HG03025 (cell line): ENCODE measurements around the gene CPS1.

Experiments
- ATAC-seq: cut with Tn5 transposase; IDR thresholded peaks from one replicate; pipeline ENCODE4 v1.9.1; 2021; ENCODE audit warnings: mild to moderate bottlenecking, moderate library complexity; ENCODE audit not compliant: unreplicated experiment, low FRiP score

Gene CPS1

DNA sequence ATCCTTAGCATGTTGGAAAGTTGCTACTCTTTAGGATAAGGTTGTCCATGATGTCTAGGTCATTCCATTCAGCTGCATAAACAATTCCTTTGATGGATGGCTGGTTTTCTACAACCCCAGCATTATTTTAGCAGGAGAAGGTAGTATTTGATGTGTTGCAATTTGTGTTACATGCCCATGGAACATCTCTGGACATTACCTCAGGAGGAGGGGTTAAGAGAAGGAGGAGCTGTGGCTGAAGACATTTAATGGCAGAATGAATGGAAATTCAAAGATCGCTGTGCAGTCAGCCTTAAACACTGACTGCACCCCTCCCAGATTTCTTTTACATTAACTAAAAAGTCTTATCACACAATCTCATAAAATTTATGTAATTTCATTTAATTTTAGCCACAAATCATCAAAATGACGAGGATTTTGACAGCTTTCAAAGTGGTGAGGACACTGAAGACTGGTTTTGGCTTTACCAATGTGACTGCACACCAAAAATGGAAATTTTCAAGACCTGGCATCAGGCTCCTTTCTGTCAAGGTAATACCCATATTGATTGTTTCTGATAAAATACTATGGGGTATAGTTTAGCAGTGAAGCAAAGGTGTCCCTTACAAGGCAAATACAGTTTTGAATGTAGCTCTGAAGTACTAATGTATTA, at the start of gene CPS1:
Gene CPS1 (plus strand): TSS at position 271 of the 652 bp plus-strand sequence. CDS start 135 bp downstream, at position 406.
- ATAC-seq = no peak

DNA sequence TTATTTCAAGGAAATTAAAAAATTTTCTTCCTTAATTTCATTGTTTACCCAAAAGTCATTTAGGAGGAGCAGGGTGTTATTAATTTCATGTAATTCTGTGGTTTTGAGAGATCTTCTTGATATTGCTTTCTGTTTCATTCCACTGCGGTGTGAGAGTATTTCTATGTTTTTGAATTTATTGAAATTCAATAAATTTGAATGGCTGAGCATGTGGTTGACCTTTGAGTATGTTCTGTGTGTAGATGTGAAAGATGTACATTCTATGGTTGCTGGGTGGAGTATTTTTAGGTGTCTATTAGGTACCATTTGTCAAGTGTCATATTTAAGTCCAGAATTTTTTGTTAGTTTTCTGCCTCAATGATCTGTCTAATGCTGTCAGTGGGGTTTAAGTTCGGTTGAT, 40.5 kb upstream of the CPS1 start:
- no peak for ATAC-seq

DNA sequence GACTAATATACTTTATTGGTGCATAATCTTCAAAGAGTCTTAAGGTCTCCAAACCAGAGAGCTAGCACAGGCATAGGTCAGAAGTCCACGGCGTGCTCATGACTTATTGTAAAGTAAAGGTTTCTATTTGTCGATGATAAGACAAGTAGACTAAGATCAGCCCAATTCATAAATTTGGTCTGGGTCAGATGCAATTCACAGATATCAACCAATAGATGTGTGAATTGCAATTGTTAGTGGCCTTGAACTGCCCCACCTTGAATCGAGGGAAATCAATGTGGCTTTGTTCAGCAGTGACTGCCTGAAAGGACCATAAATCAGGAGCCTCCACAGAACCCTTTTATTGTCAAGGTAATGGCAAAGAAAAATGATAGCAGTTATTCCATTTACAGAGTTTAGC, 39.1 kb upstream of the CPS1 start:
- ATAC-seq = no peak

DNA sequence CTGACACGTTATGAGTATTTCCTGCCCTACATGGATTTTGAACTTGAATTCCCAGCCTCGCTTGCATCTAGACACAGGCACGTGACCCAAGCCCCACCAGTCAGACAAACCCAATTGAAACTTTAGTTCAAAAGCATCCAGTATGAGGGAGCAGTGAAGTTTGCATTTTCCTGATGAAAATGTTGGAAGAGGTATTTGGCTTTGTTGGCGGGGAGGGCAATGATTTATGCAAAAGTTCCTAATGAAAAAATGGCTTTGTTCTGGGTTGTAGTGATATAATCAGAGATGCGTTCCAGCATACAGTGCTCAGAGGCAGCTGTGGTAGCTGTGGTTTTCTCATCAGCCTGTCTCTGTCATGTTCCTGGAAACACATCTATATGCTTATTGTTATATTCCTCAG, 36.8 kb upstream of the CPS1 start:
- ATAC-seq = no peak

DNA sequence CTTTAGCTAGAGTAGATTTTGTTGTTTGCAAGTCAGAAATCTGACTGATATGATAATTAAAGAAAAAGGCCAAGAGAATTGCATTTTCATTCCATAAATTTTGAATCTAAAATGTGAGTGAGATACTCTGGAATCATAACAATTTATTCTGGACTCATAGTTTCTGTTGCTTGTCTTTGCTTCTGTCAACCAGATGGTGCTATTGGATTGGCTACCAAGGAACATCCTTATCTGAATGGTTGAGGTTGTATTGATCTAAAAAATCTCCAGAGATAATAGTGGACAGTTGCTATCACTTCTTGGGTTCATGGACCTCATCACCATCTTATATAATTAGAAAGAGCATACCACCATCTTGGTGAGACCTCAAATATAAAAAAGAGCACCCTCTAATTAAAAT, 34.0 kb upstream of the CPS1 start:
- ATAC-seq = no peak

DNA sequence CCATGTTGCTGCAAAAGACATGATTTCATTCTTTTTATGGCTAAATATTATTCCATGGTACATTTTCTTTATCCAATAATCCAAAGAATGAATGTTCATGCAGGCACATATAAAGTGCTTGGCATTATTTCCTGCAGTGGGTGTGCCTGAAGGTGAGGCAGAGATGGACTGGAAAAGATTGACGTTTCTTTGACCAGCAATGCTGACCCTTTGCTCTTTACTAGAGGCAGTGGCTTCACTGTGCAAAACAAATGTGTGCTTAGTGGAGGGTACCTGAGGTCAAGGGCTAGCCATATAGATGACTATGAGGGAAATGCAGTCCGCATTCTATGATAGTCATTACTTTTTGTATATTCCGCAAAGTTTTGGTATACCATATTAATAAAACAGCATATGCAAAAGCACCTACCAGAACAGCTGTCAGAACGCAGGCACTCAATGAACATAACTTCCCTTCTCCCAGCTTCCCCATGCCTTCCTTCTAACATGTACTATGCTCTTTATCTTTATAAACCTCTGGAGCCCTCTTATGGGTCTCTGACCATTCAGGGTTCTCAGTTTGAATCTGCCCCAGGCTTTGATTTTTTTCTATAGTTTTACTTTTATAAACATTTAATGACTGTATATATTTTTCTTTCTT, 32.6 kb upstream of the CPS1 start:
- no peak for ATAC-seq

DNA sequence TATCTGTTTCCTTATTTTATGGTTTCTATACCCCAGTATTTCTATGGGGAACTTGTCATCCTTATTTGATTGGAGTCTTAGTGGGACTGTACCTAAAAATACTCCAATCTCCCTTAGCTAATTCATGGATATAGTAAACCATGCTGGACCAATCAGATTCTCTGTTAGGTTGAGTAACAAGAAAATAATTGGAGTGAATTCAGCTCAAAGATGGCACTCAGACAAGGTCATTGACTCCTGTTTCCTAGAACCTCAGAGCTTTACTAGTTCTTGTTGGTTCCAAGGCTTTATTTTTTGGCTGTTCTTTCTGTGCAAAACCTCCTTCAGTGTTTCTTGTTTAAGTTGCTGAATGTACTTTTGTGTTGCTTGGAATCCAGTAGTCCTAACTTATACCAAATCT, 31.9 kb upstream of the CPS1 start:
- no peak for ATAC-seq

DNA sequence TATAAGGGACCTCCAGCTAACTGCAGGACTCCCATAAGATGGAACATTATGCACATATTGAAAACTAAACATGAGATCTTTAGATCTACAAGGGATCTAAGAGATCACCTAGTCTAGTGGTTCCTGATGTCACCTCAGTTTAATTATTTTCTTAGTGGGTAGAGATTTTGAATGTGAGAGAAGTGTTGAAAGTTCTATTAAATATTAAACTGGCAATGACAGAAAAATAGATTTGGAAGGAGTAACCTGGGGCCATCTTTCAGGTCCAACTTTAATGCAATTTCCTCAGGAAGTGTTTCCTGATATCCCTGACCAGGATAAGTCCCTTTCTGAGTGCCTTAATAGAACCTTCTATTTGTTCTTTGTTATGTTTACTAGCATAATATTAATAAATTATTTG, 29.1 kb upstream of the CPS1 start:
- no peak for ATAC-seq

DNA sequence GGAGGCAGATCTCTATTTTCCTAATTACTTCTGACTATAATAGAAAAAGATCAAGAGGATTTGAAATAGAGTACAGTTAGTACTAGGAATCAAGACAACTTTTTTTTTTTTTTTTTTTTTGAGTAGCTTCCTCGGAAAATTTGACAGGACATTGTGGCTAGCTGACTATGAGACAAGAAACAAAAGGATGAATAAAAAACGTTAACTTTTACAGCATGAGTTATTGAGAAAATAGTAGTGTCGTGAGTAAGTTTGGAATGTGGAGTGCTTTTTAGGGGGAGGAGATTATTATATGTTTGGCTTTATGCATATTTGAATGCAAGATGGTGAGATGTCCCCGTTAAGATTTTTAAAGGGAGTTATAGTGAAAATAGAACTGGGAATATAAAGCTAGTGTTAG, 27.7 kb upstream of the CPS1 start:
- no peak for ATAC-seq

DNA sequence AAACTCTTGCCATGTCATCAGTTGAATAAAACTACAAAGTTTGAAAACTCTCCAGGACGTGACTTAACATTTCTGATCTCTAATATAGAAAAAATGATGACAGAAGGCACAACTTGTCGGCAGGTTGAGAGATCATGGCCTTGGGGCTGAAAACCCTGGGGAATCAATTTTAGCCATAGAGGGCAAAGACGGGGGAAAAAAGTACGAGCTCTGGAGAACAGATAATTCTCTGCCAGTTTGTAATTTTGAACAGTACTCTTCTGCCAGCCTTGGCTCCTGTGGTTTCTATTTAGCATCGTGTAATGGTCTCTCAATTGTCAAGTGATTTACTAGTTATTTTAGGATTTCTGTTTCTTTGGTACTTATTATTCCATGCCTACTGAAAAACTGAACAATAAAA, 25.3 kb upstream of the CPS1 start:
- no peak for ATAC-seq

DNA sequence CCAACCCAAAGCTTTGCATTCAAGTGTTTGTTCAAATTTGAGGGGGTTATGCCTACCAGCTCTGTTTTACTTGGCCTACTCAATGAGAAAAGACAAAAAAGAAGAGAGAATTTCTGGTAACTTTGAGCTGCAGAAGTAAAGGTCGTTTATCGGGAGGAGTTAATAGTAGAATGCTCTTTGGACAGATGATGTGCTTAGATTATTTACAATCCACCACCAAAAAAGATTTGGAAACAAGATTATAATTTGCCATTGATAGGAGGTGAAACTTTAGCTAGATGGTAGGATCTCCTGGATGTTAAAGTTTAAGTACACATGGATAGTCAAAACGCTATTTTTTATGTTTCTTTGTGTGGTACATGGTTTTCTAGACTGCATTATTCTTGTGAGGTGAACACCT, 24.9 kb upstream of the CPS1 start:
- no peak for ATAC-seq

DNA sequence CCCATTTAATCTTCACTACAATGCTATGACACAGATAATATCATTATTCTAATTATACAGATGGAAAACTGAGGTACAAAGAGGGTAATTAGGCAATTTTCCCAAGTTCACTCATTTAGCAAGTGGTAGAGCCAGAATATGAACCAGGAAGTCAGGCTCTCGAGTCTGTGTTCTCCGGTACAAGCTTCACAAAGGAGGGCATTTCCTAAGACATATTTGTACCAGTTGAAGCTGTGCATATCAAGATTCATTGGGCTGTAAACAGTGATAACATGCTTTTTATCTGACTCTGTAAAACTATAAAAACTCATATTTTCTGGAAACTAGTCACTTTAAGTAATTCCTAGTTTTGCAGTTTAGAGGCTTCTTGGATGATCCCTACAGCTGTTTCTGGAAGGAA, 23.0 kb upstream of the CPS1 start:
- no peak for ATAC-seq

DNA sequence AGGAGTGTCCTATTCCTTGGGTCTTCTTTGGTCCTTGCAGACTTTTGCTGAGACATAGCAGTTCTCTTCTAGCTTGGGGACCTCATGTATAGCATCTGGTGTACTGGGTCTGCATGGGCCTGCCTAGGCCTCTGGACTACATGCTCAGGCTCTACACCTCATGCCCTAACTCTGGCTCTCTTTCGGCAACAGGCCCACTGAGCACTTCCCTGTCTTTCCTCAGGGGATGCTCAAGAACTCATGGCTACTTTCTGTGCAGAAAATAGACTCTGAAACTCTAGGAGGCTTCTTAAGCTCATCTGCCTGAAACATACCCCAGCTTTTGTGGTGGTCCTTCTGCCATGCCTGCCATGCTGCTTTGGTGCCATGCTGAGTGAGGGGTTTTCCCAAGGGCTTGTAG, 21.5 kb upstream of the CPS1 start:
- ATAC-seq = no peak

DNA sequence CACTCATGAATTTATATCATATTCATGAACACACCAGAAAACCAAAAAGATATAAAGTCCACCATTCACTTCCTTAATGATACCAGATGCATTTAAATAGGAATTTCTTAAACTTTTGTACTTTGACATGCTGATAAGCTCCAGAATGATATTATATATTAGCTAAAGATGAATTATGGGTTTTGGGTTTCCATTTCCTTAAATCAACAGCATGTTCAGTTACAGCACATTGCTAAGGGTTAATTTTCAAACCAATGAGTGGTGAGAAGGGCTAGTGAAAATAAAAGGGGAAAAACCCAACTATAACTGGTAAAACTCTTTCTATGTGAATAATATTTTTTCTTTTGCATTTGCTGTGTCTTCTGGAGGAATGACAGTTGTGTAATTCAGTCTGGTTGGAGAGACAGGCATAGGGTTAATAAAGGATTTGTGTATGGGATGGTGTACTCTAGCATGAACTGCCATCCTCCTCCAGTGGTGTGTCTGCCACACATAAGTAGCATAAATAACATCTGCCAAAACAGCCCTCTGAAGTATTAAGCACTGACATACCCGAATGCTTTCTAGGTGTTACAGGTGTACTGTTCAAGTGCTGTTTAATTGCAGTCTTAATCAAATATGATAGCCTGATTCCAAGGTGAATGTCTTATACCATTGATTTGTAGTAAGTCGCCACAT, 19.3 kb upstream of the CPS1 start:
- no peak for ATAC-seq

DNA sequence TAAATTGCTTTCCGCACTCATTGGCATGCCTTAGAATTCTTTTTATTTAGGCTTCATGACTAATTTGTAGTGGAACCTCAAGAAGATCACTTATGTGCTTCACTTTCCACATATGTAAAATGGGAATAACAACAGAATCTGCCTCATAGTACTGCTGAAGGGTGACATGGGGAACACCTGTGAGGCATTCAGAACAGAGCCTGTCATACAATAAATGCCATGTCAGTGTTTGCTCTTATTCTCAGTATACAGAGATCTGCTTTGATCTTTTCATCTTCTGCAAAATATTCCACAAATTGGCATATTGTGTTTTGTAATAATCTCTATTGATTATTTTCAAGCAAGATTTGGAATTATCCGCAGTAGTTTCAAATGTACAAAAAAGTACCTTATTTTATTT, 17.4 kb upstream of the CPS1 start:
- no peak for ATAC-seq

DNA sequence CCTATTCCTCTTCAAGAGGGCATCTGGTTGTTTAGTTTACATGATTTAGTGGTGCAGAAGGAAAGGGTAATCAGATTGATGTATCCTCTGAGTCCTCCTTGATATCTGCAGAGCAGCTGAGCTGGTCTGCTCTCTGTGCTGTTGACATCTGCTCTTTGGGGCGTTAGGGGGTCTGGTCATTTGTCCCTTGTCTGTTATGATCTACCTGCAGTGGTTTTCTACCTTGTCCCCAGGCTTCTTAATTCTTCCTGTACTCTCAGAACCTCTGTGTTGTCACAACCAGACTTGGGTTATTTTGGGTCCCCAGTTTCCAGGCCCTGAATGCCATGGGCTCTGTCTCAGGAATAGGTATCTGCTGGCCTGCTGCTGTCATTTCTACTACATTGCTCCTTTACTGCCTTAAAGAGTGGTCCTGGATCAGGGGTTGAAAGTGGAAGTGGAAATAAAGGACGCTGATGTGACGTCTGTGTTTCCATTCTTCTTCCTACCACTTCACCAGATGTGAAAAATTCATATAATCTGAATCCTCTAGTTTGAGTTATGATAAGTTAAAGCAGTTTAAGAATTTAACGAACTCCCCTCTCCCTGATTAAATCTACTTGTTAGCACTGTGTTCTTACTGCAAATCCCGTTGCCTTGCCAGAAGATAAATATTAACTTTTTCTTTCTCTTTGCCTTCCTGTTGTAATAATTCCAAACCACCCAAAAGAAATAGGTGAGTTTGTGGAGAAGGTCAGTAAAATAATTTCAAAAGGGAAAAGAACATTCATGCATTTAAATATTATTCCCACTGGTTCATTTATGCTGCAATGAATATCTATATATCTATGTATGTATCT, 16.6 kb upstream of the CPS1 start:
- no peak for ATAC-seq

DNA sequence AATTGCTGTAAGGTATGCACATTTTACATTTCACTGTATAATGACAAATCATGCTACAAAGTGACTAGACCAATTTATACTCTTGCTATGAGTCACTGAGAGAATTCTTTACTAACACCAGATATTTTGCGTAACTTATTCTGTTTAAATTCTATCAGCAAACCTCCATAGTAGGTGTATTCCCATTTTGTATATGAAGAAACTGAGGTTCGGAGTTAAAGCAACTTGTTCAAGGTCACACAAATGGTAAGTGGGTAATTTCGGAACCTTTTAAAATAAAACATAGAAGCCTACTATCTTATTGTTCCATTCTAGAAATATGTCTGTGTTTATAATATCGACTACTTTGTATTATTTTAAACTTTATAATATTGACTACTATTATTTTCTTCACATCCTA, 15.9 kb upstream of the CPS1 start:
- no peak for ATAC-seq

DNA sequence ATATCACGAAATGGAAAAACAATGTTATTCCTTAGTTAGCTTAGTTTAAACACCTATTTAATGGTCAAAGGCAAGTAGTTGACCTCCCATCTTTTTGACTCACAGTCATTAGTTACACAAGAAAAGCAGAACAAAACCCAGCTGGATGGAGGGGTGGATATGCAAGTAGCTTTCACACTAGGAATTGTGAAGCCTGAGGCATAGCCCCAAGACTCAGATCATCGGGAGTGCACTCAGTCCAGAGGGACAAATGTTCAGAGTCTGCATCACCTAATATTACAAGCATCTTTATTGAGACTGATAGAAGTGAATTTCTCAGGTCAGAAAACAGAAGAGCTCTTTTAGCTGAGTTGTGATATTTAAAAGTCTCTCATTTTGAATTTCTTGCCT, 15.5 kb upstream of the CPS1 start:
- no peak for ATAC-seq

DNA sequence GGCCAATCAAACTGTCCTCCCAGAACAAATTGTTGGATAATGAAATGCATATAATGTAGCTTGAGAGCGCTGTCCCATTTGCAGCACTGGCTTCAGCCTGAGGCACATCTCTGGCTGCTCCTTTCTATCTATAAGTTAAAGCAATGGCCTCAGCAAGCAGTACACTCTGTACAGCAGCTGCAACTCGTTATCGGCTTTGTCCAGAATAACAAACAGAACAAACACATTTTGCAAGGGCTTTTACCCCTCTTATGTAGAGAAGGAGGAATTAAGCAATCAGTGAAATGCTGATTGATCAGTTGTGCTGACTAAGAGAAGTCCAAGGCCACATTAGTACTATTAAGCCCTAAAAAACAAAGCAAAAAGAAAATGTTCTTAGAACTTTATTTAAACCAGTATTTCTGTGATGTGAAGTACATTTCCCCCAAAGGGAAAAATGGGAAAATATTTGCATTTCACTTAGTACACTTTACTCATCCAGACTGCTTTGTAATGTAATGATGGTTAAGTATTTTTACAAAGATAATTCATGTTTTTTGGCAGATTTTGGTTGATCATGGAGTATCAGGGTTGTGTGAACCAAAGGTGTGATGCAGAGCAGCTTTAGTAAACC, 15.0 kb upstream of the CPS1 start:
- ATAC-seq = no peak

DNA sequence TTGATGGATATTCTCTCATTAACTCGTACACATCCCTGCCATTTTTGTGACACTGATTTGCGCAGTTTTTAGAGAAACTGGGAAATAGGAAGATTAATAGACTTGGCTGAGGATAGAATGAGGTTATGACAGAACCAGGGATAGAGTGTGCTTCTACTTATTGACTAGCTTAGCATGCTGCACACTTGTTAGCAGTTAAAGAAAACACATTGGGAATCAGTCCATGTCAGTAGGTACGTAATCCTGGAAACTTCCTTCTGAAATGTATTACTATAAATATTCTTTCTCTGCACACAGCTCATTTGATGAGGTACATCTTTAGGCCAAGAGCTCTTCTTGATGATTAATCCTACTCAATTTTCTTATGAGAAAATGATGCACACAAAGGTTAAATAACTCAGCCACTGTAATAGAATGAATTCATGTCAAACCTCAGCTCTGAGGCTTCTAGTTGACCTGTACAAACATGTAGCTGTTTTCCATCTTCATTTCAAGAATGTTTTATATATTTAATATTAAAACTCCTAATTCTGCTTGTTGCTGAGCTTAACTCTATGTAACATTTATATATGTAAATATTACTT, 12.3 kb upstream of the CPS1 start:
- no peak for ATAC-seq
